HFFc6 (cell line): ENCODE measurements around the gene CCNG2. TPM values are rescaled to one million over a fixed set of nuclear protein-coding genes. Genes with fewer than 3 reads are reported as not detected.

Experiments
- DNase-seq: peaks from one replicate; pipeline ENCODE4 v3.0.0-alpha.2; 2018
- H3K27ac Mint-ChIP-seq: 2 replicates; pipeline ENCODE4 v1.8.0; 2020; ENCODE audit warnings: mild to moderate bottlenecking, mixed read lengths
- H3K27me3 Mint-ChIP-seq: 2 replicates; pipeline ENCODE4 v1.8.0; 2021; ENCODE audit warnings: mild to moderate bottlenecking, moderate library complexity, mixed read lengths; ENCODE audit not compliant: insufficient read depth
- H3K36me3 Mint-ChIP-seq: 2 replicates; pipeline ENCODE4 v1.8.0; 2021; ENCODE audit warnings: low read depth, mixed read lengths
- H3K4me1 Mint-ChIP-seq: 2 replicates; pipeline ENCODE4 v1.8.0; 2020; ENCODE audit warnings: low read depth, mixed read lengths
- H3K4me3 Mint-ChIP-seq: 2 replicates; pipeline ENCODE4 v1.8.0; 2020; ENCODE audit warnings: mild to moderate bottlenecking, moderate library complexity, mixed read lengths
- H3K9me3 Mint-ChIP-seq: 2 replicates; pipeline ENCODE4 v1.8.0; 2020; ENCODE audit warnings: mild to moderate bottlenecking, mixed read lengths
- total RNA-seq, 6 experiments: library from RNA; stranded (reverse); fragmentation: NEBNext Ultra II Directional; extraction: Animal tissue kit (Norgen Biotek cat#: 25700); gene quantifications; 2 replicates in 1 of 6; 3 replicates in 5 of 6; pipeline ENCODE4 v1.2.3, GENCODE V29; 2021
- TF ChIP-seq, protein P1 (sequence below): fragments of 200-600 bp; sonication (generic); IDR thresholded peaks from 2 replicates; pipeline ENCODE4 v1.5.0; 2021; ENCODE audit warnings: antibody characterized with exemption, mild to moderate bottlenecking

The CCNG2 gene
- total RNA-seq, 6 experiments from 2014 or later, result 17.1 to 20.4 (median 19.2) TPM

DNA sequence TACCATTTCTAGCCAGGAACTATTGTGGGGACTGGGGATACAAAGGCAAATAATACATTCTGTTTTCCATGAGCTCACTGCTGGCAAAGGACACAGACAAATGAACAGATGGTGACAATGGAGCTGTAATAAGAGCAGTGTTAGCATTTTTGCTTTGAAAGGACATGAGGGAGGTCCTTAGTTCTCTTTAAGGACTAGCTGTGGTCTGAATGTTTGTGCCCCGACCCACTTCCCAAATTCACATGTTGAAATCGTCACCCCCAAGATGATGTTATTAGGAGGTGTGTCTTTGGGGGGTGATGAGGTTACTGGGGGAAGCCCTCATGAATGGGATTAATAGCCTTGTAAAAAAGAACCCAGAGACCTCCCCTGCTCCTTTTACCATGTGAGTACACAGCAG lies 30.3 kb downstream of the CCNG2 start:
- TF ChIP-seq, protein P1, sequence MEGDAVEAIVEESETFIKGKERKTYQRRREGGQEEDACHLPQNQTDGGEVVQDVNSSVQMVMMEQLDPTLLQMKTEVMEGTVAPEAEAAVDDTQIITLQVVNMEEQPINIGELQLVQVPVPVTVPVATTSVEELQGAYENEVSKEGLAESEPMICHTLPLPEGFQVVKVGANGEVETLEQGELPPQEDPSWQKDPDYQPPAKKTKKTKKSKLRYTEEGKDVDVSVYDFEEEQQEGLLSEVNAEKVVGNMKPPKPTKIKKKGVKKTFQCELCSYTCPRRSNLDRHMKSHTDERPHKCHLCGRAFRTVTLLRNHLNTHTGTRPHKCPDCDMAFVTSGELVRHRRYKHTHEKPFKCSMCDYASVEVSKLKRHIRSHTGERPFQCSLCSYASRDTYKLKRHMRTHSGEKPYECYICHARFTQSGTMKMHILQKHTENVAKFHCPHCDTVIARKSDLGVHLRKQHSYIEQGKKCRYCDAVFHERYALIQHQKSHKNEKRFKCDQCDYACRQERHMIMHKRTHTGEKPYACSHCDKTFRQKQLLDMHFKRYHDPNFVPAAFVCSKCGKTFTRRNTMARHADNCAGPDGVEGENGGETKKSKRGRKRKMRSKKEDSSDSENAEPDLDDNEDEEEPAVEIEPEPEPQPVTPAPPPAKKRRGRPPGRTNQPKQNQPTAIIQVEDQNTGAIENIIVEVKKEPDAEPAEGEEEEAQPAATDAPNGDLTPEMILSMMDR, result no peak
- Mint-ChIP-seq H3K27me3 (peaks cover 31% of the 10 kb centered on the region), H3K9me3 (no peaks in the 10 kb centered on the region), H3K4me3 (no peak overlapping the region), H3K36me3 (no peaks in the 10 kb centered on the region), H3K27ac (no peak overlapping the region), H3K4me1 (peaks cover 13% of the 10 kb centered on the region)
- DNase-seq, result no peak

DNA sequence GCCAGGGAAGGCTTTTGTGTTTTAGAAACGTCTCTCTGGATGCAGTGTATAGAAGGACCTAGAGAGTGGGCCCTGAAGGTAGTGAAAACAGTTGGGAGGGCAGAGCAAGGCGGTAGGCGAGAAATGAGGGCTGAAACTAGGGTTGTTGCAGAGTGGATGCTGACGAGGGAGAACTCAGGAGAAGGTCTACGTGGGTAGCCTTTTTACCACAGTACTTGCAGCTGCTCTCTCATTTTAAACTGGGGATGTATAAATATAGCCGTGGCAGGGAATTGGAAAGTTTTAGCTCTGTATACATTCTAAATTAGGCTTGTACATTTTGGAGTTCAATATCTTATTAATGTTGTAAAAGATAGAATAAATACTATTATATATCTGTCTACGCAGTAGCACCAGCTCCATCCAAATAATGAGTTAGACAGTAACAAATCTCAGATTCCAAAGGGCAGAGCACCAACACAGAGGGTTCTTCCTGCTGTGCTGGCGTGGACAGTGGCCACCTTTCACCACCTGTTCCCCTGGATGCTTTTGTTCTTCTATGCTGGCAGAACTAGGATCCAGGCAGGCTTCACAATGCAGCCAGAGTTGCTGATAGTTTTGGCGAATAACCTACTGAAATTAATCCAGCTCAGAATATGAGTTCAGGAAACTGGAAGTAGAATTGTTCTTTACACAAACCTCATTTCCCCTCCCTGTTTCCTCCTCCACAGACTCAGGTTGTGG lies 31.7 kb downstream of the CCNG2 start:
- H3K4me1 Mint-ChIP-seq, result peaks cover 15% of the 10 kb centered on the region
- peaks cover 23% of the 10 kb centered on the region for H3K27me3 Mint-ChIP-seq
- DNase-seq, result no peak
- no peak overlapping the region for H3K27ac Mint-ChIP-seq
- H3K4me3 Mint-ChIP-seq, result no peak overlapping the region
- TF ChIP-seq, protein P1, result no peak
- no peaks in the 10 kb centered on the region for H3K9me3 Mint-ChIP-seq
- no peaks in the 10 kb centered on the region for H3K36me3 Mint-ChIP-seq

- no peak overlapping the region for H3K27ac Mint-ChIP-seq
- no peaks in the 10 kb centered on the region for H3K9me3 Mint-ChIP-seq
- peaks cover 15% of the 10 kb centered on the region for H3K4me1 Mint-ChIP-seq
- no peak for DNase-seq
- peaks cover 20% of the 10 kb centered on the region for H3K27me3 Mint-ChIP-seq
- no peaks in the 10 kb centered on the region for H3K36me3 Mint-ChIP-seq
- no peak overlapping the region for H3K4me3 Mint-ChIP-seq
- TF ChIP-seq, protein P1, result no peak
Measured at GRCh38 chr4:77189412-77189811, 32.4 kb downstream of the CCNG2 start.

DNA sequence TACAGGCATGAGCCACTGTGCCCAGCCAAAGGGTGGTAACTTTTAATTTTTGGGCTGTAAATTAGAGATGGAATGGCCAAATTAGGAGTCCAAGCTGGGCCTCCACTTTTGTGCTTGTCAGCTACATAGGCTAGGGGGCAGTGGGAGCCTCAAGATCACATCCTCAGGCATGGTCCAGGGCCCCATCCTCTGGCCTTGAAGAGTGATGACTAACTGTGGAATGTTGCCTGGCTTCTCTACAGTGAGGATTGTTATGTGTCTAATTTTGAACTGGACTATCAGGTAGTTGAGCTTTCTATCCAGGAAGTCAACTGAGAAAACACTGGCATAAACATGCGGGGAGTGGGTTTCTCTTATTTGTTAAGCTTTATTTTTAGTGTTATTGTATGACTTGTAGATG lies 33.0 kb downstream of the CCNG2 start:
- peaks cover 15% of the 10 kb centered on the region for H3K4me1 Mint-ChIP-seq
- H3K4me3 Mint-ChIP-seq, result no peak overlapping the region
- TF ChIP-seq, protein P1, result no peak
- DNase-seq, result no peak
- H3K27me3 Mint-ChIP-seq, result peaks cover 20% of the 10 kb centered on the region
- no peaks in the 10 kb centered on the region for H3K9me3 Mint-ChIP-seq
- no peak overlapping the region for H3K27ac Mint-ChIP-seq
- no peaks in the 10 kb centered on the region for H3K36me3 Mint-ChIP-seq

DNA sequence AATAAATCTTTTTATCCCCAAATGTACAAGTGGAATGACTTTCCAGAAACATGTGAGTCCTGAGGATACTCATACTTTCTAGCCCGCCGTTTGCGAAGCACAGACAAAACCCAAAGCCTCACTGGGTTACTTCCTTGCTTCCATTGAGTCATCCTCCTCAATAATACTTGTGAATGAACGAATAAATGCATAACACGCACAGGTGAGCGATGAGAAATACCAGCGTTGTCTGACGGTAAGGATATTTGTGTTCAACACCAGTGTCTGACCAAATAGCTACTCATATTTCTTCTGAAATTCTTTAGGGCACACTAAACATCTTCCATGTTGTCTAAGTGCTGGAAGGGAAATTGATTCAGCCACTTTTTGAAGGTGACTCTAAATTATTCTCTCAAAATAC lies 36.0 kb downstream of the CCNG2 start:
- TF ChIP-seq, protein P1, result no peak
- no peaks in the 10 kb centered on the region for H3K9me3 Mint-ChIP-seq
- no peaks in the 10 kb centered on the region for H3K36me3 Mint-ChIP-seq
- peaks cover 28% of the 10 kb centered on the region for H3K27me3 Mint-ChIP-seq
- no peak overlapping the region for H3K4me3 Mint-ChIP-seq
- no peak overlapping the region for H3K27ac Mint-ChIP-seq
- no peak for DNase-seq
- H3K4me1 Mint-ChIP-seq, result peaks cover 15% of the 10 kb centered on the region
